HG03460 (cell line): ENCODE results near the gene PRR20G.

Experiments used
- ATAC-seq: cut with Tn5 transposase; IDR thresholded peaks from one replicate; pipeline ENCODE4 v1.9.1; 2021; ENCODE audit not compliant: unreplicated experiment

PRR20G gene

DNA sequence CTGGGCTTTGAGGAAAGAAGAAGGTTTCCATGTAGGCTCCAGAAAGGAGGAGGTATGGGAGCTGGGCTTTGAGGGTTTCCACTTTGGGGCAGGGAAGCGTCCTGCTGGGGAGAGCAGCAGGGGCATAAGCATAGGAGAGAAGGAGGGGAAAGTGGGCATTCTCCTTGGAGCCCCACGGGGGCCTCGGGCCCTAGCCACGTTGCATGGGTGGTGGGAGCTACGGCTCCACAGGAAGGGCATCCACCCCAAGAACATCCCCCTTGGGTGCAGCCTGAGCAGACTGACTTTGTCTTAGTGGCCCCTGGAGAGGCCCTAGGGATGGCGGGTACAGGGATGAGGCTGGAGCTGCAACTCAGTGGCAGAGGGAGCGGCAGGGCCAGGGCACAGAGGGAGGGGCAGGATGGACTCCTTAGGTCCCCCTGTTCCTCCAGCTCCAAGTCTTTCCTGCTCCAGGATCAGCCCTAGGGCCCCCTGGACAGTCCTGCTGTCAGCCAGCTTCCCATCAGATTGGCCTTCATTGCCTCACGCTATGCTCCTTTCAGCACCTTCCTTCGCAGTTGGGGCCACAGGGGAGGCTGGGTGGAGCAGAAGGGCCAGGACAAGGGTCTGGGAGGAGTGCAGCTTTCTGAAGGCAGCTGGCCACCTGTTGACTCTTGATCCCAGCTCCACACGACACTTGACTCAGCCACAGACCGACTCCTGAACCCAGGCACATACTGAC lies 22.9 kb downstream of the PRR20G start:
- ATAC-seq, result no peak

DNA sequence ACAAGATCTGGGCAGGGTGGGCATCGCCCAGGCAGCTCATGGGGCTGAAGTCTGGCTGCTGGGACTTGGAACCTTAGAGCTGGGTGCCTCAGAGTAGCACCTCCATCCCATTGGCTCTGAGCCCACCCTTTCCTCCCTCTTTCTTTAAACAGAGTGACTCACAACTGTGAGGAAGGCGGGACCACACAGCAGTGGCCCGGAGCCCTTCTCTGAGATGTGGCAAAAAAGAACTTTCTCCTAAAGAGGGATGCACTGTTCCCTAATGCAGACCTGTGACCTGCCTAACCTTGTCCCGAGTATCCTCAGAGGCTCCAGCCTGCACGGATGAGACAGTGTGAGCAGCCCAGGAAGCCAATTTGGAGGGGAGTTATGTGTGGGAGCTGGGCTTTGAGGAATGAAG lies 23.6 kb downstream of the PRR20G start:
- no peak for ATAC-seq

DNA sequence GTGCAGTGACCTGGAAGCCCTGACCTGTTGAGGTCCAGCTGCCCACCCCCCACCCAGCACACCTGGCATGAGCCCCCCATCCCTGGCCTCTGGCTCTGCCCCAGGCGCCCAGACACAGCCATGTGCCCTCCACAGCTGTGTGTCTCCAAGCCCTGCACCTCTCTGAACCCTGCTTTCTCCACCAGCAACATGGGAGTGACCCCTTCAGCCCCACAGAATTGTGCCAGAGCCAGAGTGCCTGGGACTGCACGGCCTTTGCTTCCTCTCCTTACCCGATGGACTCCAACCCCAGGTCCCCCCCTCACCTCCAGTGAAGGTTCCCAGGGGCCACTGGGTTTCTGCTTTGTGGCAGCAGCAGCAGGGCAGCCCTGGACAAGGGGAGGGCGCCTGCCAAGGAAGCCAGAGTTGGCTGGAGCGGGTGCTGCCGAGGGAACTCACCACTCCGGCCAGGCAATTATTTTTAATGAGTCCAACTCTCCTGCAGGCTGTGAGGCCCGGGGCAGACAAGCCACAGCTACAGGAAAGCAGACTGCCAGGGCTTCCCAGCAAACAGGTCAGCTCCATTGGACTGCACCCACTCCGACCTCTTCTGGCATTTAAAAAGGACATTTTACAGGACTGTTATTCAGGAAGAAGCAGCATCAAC lies 24.1 kb downstream of the PRR20G start:
- no peak for ATAC-seq

DNA sequence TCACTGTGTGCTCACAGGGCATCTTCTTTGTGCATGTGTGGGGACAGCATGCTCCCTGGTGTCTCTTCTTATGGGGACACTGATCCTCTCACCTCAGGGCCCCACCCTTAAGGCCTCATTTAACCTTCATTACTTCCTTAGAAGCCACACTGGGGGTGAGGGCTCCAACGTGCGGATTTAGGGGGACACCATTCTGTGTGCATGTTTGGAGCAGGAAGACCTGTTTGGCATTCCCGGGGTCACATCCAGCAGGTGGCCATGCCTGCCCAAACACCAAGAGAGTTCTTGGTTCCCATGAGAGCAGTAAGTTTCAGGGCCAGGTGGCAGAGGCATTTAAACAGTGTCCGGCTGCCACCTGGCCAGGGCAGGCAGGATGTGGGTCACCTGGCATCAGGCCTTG lies 24.8 kb downstream of the PRR20G start:
- ATAC-seq, result no peak

DNA sequence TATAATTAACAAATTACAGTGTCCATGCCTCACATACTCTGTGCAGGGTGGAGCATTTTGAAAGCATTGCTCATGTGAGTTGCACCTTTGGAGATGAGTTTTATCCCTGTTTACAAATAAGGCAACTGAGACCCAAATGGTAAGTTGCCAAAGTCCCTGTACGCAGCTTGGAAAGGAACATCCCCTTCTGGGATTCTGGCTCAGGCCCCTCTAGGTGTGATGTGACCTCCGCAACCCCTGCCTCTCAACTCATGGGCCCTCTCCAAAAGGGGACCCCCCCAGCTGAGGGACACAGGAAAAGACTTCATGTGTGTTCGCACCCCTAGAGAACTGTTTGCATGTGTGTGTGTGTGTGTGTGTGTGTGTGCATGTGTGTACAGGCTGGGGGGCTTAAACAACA lies 25.3 kb downstream of the PRR20G start:
- ATAC-seq, result no peak

DNA sequence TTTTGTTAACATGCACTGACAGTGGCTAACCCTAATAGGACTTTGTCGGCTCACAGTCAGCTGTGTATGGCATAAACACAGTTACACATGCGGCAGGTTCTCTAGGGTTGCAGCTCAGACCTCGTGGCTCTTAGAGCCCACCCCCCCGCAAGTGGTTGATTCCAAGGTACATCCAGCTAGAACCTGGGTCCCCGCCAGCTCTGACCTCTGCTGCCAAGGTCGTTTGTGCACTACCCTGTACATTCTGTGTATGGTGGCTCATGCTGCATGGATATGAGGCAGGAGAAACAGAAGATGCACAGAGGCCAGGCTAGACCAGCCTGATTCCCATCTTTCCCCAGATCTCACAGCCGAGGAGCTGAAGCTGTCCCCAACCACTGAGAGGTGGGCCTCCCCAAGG lies 25.9 kb downstream of the PRR20G start:
- no peak for ATAC-seq

DNA sequence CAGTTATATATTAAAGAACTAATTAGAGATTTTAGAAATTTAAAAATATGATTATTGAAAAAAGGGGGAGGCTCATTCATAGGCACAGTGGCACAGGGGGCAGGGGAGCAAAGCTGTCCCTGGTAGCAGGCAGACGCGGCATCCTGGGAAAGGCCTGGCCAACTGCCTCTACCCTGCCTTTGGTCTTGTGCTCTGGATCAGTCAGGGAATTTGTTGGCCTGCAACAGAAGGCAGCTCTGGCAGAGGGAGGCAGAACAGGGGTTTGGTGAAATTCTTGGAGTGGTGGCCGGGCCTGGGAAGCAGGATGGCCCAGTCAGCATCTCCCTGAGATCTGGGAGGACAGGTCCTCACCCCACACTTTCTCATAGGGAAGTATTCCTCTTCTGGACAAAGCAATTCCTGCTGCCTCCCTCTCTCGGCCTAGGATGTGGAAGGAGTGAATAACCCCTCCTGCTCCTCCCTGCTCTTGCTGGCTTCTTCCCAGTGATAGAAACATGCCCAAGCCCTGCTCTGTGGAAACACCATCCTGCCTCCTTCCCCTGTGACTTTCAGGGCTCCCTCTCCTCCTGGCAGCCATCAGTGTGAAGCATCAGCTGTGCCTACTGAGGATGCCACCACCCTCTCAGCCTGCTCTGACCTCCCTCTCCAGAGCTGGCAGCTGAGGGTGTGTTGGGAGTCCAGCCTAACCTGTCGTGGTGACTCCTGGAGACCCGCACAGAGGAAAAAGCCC lies 26.9 kb downstream of the PRR20G start:
- ATAC-seq, result no peak

DNA sequence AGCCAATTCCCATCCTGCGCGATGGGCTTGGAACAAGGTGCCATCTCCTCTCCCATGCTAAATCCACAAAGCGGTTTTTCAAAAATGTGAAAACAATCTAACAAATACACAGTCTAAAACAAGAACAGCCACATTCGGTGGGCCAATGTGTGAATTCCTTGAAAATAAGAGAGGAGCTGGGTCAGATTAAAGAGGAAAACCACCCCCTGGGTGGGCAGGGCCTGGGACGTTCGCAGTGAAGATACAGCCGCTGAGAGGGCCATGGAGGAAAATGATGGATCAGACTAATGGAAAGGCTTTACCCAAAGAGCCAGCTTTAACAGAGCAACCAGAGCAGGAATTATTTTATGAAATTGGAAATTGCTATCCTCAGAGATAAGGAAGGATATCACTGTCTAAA lies 27.4 kb downstream of the PRR20G start:
- no peak for ATAC-seq

DNA sequence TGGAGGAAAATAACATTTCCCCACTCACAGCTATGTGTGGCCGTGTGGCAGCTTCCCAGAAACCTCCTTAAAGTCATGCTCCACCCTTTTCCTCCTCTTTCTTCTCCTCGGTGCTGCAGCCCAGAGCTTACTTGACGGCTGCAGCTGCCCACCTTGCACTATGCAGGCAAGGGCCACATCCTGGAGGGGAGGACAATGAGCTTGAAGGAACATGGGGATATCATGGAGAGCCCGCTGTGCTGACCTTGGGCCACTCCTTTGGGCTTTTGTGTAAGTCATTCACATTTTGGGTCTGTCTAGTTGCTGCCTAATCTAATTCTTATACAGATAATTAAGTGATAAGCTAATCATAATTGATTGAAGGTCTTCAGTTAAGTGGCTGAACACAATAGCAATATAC lies 28.0 kb downstream of the PRR20G start:
- ATAC-seq, result no peak

DNA sequence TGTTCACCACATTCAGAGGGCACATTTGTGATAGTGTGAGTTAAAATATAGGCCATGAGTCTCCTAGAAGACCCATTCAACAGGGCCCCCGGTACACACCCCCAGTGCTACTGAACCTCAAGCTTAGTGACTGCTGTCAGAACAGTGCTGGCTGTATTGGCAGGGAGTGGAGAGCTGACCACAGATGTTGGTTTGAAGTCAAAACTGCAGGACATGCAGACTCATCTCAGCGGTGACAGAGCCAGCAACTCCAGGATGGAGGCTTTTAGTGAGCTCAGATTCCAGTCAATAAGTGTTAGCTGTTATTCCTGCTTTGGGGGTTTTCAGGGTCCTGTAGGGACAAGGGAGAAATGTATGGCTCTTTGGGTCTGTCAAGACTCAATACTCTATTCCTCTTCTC lies 29.1 kb downstream of the PRR20G start:
- no peak for ATAC-seq

DNA sequence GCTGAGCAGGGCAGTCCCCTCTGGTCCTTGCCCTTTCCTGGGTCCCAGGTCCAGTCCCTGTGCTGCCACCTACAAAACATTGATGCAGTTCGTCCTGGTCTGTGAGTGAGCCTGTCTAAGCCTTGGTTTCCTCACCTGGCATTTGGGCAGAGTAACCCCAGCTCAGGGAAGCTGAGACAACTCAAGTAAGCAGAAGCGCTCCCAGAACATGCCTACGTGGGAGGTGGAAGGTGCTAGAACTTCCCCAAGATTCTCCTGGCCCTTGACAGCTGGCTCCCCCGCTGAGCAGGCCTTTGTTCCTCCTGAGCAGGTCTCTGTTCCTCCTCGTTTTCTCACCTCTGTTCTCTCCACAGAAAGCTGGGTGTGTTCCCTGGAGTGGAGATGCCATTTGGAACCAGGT lies 30.5 kb downstream of the PRR20G start:
- no peak for ATAC-seq

DNA sequence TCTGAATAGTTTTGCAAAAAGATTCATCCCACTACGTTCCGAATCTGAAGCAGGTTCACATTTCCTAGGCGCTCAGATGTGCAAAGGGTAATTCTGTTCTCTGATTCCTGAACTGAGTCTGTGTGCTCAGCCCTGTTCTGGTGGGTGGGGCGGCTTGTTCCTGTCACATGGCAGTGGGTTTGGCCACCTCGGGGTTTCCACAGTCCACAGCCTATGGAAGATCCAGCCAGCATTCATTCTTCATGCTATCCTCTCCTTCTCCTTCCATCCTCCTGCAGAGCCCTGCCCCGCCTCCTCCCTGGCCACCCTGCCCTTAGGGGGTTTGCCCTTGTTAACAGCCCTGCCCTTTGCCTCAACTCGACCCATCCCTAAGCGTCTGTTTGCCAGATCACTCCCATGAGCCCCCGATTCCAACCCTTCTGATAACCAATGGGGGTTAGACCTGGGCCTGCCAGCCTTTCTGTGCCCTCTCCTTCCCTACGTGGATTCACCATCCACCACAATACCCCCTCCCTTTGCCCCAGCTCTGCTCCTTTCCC lies 31.0 kb downstream of the PRR20G start:
- no peak for ATAC-seq

DNA sequence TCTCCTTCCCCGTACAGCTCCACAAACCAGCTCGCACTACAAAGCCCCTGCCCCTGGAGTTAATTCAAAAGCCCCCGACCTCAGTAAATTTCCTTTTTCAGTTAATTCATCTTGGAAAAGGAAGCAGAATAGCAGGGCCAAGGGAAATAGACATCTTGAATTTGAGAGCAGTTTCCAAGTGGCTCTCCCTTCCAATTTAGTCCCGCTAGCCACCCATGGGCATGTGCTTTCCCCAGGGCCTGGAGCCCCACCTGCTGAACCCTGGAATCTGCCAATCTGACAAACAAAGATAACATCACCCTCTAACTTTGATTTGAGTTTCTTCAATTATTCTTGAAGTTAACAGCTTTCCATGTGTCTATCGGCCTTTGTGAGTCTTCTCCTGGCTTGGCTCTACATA lies 31.7 kb downstream of the PRR20G start:
- no peak for ATAC-seq

DNA sequence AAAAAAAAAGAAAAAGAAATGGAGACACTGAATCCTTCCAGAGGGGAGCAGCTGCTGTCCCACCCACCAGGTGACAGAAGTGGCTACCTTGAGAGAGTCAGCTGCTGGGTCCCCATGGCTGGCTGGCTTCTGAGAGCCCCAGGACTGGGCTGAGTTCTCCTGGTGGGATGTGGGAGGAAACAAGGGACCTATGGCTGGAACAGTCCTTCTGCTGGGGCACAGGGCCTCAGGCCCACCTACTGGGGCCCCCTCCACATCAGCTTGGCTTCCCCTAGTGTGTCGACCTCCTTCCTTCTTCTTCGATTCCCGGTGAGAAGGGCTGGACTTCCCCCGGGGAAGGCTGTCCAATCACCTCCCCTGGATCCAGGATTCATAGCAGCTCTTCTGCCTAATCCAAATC lies 32.3 kb downstream of the PRR20G start:
- ATAC-seq, result no peak

DNA sequence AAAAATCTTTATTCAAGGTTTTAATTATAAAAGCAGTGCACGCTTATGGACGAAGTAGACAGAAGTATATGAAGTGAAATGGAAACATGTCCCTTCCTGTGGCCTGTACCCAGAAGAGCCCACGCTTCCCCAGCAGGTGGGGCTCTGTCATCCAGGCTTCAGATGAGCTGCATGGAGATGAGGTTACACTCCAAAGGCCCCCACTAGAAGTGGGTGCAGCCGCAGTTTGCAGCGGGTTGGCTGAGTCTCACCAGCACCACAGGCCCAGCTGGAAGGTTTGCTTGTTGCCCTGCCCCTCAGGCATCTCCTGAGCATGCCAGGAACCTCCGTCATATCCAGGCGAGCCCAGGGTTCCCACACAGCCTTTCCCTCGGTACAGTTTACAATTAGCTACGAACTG lies 33.1 kb downstream of the PRR20G start:
- ATAC-seq, result no peak

DNA sequence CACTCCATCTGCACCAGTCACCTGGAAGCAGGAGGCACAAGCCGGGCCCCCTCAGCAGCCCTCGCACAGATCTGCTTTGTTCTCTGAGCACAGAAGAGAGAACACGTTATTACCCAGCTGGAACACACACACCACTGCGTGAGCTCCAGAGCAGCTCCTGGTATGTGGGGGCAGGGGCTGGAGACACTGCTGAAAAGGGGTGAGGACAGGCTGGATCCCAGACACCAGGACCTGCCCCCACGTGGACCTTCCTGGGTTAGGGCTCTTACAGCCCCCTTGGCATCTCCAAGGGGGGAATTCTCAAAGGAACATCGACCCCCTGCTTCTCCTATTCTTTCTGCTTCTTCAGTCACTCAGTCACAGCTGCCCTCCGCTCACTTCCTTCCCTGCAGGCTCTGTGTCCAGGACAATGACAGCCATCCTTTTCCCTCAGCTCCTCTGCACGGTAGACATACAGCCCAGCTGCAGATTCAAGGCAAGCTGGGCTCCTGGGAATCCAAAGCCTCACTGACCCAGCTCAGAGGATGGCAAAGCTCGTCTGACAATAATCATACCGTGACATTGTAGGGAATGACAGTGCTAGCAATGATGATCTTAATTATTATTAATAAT lies 33.7 kb downstream of the PRR20G start:
- ATAC-seq, result no peak

DNA sequence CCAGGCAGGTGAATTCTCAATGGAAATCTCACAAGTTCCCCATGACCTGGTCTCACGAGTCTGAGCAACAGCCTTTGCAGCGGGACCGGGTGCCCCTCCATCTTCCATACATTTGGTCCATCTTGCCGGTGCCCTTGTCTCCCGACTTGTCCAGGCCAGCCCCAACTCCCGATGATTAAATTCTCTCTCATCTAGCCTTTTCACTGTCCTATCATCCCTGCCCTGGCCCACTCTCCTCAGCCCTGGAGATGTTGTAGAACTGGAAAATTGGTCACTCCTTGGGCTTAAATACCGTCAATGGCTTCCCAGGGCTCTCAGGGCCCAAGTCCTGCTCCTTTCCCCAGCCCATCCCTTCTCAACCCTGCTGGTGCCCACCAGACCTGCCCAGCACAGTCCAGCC lies 34.4 kb downstream of the PRR20G start:
- no peak for ATAC-seq

DNA sequence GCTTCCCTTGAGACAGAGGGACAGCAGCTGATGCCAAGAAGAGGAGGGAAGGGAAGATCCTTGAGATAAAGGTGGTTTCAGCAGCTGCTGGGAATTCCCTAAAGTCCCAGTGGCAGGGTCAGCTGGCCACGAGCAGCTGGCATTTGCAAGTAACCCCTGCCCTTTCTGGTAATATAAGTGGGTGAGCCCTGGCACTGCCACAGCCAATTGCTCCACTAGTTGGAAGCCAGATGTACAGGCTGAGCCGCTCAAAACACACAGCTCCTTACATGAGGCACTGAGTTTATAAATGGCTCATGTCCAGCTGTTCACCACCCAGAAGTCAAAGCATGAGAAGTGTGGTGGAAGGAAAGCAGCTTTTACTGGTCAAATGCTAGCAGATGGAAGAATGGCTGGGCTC lies 35.4 kb downstream of the PRR20G start:
- no peak for ATAC-seq

DNA sequence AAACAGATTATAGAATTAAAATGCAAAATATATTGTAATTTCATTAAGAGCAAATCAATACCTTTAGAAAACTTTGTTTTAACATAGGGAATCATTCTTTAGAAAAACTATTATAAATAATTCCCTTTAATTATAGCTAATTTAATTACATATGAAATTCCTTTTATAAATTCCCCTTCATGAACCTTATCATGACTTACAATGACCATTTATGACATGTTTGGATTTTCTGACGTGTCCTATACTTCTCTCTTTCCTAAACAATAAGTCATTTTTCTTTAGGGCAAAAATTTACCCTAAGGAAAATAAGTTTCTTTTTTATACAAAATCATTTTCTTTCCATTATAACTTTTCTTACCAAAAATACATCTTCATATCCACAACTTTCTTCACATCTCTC lies 37.8 kb downstream of the PRR20G start:
- no peak for ATAC-seq

DNA sequence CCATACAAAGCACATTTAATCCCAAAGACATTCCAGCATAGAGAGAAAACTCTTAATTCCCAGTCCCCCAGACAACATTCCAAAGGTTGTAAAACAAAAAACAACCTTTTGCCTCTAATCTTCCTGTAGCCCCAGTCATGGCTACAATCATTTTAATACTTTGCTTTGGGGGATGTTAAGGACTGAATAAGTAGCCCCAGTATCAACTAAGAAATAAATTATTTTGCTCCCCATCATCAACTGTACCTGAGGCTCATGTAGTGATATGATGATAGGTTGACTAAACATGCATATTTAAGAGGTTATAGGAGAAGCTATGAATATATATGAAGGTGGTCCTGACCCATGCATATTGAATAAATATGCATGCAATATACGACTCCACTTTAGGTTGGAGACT lies 40.6 kb downstream of the PRR20G start:
- no peak for ATAC-seq

DNA sequence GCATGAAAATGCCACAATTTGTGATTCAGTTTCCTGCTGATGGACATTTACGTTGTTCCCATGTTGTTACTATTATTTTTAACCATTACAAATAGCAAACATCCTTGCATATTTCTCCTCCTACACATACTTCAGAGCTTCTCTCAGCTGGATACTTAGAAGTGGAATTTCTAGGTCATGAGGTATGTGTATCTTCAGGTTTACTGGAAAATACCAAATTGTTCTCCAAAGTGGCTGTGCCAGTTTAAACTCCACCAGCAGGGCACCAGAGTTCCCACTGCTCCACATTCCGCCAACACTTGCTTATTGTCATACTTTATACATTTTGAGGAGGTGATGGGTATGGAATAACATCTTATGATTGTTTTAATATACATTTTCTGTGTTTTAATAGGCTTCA lies 49.2 kb downstream of the PRR20G start:
- ATAC-seq, result no peak

DNA sequence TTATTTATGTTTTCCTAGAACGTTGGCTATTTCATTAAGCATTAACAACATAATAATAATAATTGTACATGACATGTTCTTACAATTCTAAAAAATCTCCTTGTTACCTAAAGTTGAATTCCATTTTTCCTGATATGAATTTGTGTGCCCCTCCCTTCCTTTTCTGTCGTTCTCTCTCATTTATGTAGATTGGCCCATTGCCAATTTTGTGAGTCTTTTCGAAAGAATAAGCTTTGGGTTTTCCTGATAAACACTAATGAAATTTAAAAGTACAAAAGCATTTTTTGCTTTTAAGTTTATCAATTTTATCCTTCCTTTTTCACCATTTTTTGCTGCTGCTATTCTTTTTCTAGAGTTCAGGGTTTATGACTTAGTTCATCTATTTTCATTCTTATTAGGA lies 50.0 kb downstream of the PRR20G start:
- no peak for ATAC-seq
